ENCODE data around the gene MESD. TPM values are rescaled to one million over a fixed set of nuclear protein-coding genes. Genes with fewer than 3 reads are reported as not detected.

The MESD gene
- total RNA-seq, 1 experiment from 2014 or later = 21.9 TPM

DNA sequence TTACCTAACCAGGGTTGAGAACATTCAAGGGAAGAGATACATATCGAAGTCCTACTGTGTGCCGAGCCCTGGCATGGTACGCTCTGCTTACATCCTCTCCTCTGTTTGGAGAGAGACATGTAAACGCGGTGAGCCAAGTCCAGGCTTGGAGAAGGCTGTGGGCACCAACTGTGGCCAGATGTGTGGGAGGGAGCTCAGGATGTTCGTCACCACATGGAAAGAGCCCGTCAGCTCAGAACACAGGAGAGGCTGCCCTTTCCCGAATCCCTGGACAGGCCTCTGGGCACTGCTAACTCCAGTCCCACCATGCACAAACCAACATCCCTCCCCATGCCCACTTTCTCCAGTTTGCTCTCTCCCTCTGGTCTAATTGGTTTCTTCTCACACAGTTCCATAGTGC is 43.0 kb downstream of the MESD start:
- Histone ChIP-seq H3K4me2 (no peak overlapping the region), H3F3A (ENCODE audit: insufficient read depth, low read depth) (no peaks in the 10 kb centered on the region), H3K27ac (no peak overlapping the region), H3K27me3 (ENCODE audit: insufficient read depth, low read depth) (no peaks in the 10 kb centered on the region), H2AFZ (no peak overlapping the region), H3K9me3 (ENCODE audit: insufficient read depth, low read depth) (no peaks in the 10 kb centered on the region), H3K4me3 (no peak overlapping the region), H3K36me3 (ENCODE audit: low read depth) (peaks cover 6% of the 10 kb centered on the region), H3K79me2 (ENCODE audit: low read depth) (no peaks in the 10 kb centered on the region), H3K9me2 (ENCODE audit: insufficient read depth) (no peaks in the 10 kb centered on the region), H3K4me1 (replicated peaks; ENCODE audit: insufficient read depth) (no peaks in the 10 kb centered on the region), H4K20me1 (ENCODE audit: insufficient read depth) (no peaks in the 10 kb centered on the region)
- no peak for TF ChIP-seq EZH2 (IDR thresholded peaks at IDR 0.05; ENCODE audit: low read depth)
- TF ChIP-seq, protein P1, sequence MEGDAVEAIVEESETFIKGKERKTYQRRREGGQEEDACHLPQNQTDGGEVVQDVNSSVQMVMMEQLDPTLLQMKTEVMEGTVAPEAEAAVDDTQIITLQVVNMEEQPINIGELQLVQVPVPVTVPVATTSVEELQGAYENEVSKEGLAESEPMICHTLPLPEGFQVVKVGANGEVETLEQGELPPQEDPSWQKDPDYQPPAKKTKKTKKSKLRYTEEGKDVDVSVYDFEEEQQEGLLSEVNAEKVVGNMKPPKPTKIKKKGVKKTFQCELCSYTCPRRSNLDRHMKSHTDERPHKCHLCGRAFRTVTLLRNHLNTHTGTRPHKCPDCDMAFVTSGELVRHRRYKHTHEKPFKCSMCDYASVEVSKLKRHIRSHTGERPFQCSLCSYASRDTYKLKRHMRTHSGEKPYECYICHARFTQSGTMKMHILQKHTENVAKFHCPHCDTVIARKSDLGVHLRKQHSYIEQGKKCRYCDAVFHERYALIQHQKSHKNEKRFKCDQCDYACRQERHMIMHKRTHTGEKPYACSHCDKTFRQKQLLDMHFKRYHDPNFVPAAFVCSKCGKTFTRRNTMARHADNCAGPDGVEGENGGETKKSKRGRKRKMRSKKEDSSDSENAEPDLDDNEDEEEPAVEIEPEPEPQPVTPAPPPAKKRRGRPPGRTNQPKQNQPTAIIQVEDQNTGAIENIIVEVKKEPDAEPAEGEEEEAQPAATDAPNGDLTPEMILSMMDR (conservative IDR thresholded peaks at IDR 0.05) = no peak
- intact Hi-C loops (cut with micrococcal nuclease; ENCODE audit: unreplicated experiment) = no loop called here
- CTCF ChIA-PET = no interaction called here
- POLR2A ChIA-PET (ENCODE audit: unreplicated experiment) = no interaction called here
- no TSS peak for BruUV-seq (replicated peaks)
- DNase-seq = no peak

- DNase-seq = no peak
- peaks cover 6% of the 10 kb centered on the region for H3K36me3 ChIP-seq (ENCODE audit: low read depth)
- intact Hi-C loops (cut with micrococcal nuclease; ENCODE audit: unreplicated experiment) = no loop called here
- TF ChIP-seq EZH2 (IDR thresholded peaks at IDR 0.05; ENCODE audit: low read depth) = no peak
- TF ChIP-seq, protein P1 (conservative IDR thresholded peaks at IDR 0.05) = no peak
- CTCF ChIA-PET = no interaction called here
- POLR2A ChIA-PET (ENCODE audit: unreplicated experiment) = no interaction called here
- no peak overlapping the region for H3K4me3 ChIP-seq
- H3K4me1 ChIP-seq (replicated peaks; ENCODE audit: insufficient read depth) = no peaks in the 10 kb centered on the region
- no peak overlapping the region for H2AFZ ChIP-seq
- H3F3A ChIP-seq (ENCODE audit: insufficient read depth, low read depth) = no peaks in the 10 kb centered on the region
- H3K27me3 ChIP-seq (ENCODE audit: insufficient read depth, low read depth) = no peaks in the 10 kb centered on the region
- no peaks in the 10 kb centered on the region for H3K9me2 ChIP-seq (ENCODE audit: insufficient read depth)
- no peaks in the 10 kb centered on the region for H3K9me3 ChIP-seq (ENCODE audit: insufficient read depth, low read depth)
- no peaks in the 10 kb centered on the region for H4K20me1 ChIP-seq (ENCODE audit: insufficient read depth)
- no peak overlapping the region for H3K4me2 ChIP-seq
- H3K27ac ChIP-seq = no peak overlapping the region
- BruUV-seq (replicated peaks) = no TSS peak
- H3K79me2 ChIP-seq (ENCODE audit: low read depth) = no peaks in the 10 kb centered on the region
Measured at GRCh38 chr15:80945605-80946004, 44.0 kb downstream of the MESD start.

DNA sequence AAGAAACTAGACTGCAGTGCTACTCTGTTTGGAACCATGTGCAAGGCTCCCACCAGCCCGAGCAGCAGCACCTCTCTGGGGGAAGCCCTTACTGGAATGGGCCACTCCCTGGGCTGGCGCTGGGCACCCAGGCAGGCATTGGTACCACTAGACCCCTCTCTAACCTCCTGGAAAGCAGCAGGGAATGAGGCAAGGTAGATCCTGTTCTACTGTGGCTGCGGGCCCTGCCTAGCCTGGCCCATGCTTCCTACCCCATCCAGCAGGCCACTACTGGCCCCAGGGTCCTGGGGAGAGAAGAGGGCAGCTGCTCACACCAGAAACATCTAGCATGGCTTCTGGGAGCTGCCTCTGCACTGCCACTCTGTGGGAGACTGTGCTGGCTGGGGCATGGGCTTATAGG is 44.8 kb downstream of the MESD start:
- ChIA-PET CTCF (no interaction called here), POLR2A (ENCODE audit: unreplicated experiment) (no interaction called here)
- no peaks in the 10 kb centered on the region for H3K4me1 ChIP-seq (replicated peaks; ENCODE audit: insufficient read depth)
- intact Hi-C loops (cut with micrococcal nuclease; ENCODE audit: unreplicated experiment) = no loop called here
- H3F3A ChIP-seq (ENCODE audit: insufficient read depth, low read depth) = no peaks in the 10 kb centered on the region
- no peak overlapping the region for H3K27ac ChIP-seq
- DNase-seq = no peak
- H3K36me3 ChIP-seq (ENCODE audit: low read depth) = peaks cover 6% of the 10 kb centered on the region
- H3K9me3 ChIP-seq (ENCODE audit: insufficient read depth, low read depth) = no peaks in the 10 kb centered on the region
- no peak overlapping the region for H3K4me3 ChIP-seq
- no peak overlapping the region for H3K4me2 ChIP-seq
- TF ChIP-seq, protein P1 (conservative IDR thresholded peaks at IDR 0.05) = no peak
- no peak for TF ChIP-seq EZH2 (IDR thresholded peaks at IDR 0.05; ENCODE audit: low read depth)
- BruUV-seq (replicated peaks) = no TSS peak
- H4K20me1 ChIP-seq (ENCODE audit: insufficient read depth) = no peaks in the 10 kb centered on the region
- no peaks in the 10 kb centered on the region for H3K27me3 ChIP-seq (ENCODE audit: insufficient read depth, low read depth)
- no peaks in the 10 kb centered on the region for H3K79me2 ChIP-seq (ENCODE audit: low read depth)
- H3K9me2 ChIP-seq (ENCODE audit: insufficient read depth) = no peaks in the 10 kb centered on the region
- no peak overlapping the region for H2AFZ ChIP-seq

Data from PC-9 (cell line).